Liver (tissue), 9 donors: Measurements from ENCODE around the gene PDXK. TPM values are rescaled to one million over a fixed set of nuclear protein-coding genes. Genes with fewer than 3 reads are reported as not detected.

Source experiments
- DNase-seq: peaks from one replicate; pipeline ENCODE4 v3.0.0-alpha.2; 2017; ENCODE audit warnings: low spot score
- H3K27ac ChIP-seq, 2 donors: one replicate each; pipeline ENCODE4 v1.7.0; 2013; ENCODE audit warnings: inconsistent platforms in 2 of 2, low read length in 2 of 2, control low read depth in 1 of 2, low read depth in 1 of 2, mild to moderate bottlenecking in 1 of 2
- H3K27me3 ChIP-seq, 4 donors: one replicate each; pipeline versions ENCODE4 v1.6.1 to v1.7.0; 2013; ENCODE audit warnings: low read length in 3 of 4, inconsistent platforms in 1 of 4, mild to moderate bottlenecking in 1 of 4, moderate library complexity in 1 of 4; ENCODE audit not compliant: control insufficient read depth in 4 of 4, insufficient read depth in 4 of 4
- H3K36me3 ChIP-seq, 4 donors: one replicate each; pipeline versions ENCODE4 v1.6.1 to v1.7.0; 2013; ENCODE audit warnings: low read length in 3 of 4, mild to moderate bottlenecking in 3 of 4, low read depth in 1 of 4, moderate library complexity in 1 of 4; ENCODE audit not compliant: control insufficient read depth in 4 of 4, insufficient read depth in 3 of 4
- H3K4me1 ChIP-seq, 4 donors: one replicate each; pipeline versions ENCODE4 v1.6.1 to v1.7.0; 2013; ENCODE audit warnings: low read length in 3 of 4, mild to moderate bottlenecking in 3 of 4, moderate library complexity in 1 of 4; ENCODE audit not compliant: control insufficient read depth in 4 of 4, insufficient read depth in 4 of 4
- H3K4me3 ChIP-seq, 3 donors: one replicate each; pipeline versions ENCODE4 v1.6.1 to v1.7.0; 2013; ENCODE audit warnings: low read length in 3 of 3, control low read depth in 1 of 3, low read depth in 1 of 3, mild to moderate bottlenecking in 1 of 3
- H3K9ac ChIP-seq, 2 donors: one replicate each; pipeline ENCODE4 v1.7.0; 2013; ENCODE audit warnings: low read length in 2 of 2, mild to moderate bottlenecking in 2 of 2, moderate library complexity in 2 of 2, control low read depth in 1 of 2, low read depth in 1 of 2
- H3K9me3 ChIP-seq, 4 donors: one replicate each; pipeline versions ENCODE4 v1.6.1 to v1.7.0; 2013; ENCODE audit warnings: low read length in 3 of 4; ENCODE audit not compliant: control insufficient read depth in 4 of 4
- EGR1 ChIP-seq, 2 donors: IDR thresholded peaks; 2 replicates each; pipeline ENCODE4 v1.6.1; 2016 to 2018; ENCODE audit warnings: antibody characterized with exemption in 2 of 2, low read depth in 2 of 2
- FOXA1 ChIP-seq: IDR thresholded peaks from 2 replicates; pipeline ENCODE4 v1.6.1; 2016; ENCODE audit warnings: antibody characterized with exemption
- FOXA2 ChIP-seq: IDR thresholded peaks from 2 replicates; pipeline ENCODE4 v1.6.1; 2016; ENCODE audit warnings: antibody characterized with exemption
- GABPA ChIP-seq, 2 donors: IDR thresholded peaks in 1 of 2; conservative IDR thresholded peaks in 1 of 2; 2 replicates each; pipeline ENCODE4 v1.6.1; 2016; ENCODE audit warnings: antibody characterized with exemption in 2 of 2, mild to moderate bottlenecking in 1 of 2, moderate library complexity in 1 of 2
- HNF4A ChIP-seq, 2 donors: conservative IDR thresholded peaks; 2 replicates each; pipeline ENCODE4 v1.6.1; 2016; ENCODE audit warnings: antibody characterized with exemption in 2 of 2, mild to moderate bottlenecking in 2 of 2
- HNF4G ChIP-seq: IDR thresholded peaks from 2 replicates; pipeline ENCODE4 v1.6.1; 2016; ENCODE audit warnings: antibody characterized with exemption
- JUND ChIP-seq, 2 donors: IDR thresholded peaks; 2 replicates each; pipeline ENCODE4 v1.6.1; 2016; ENCODE audit warnings: antibody characterized with exemption in 2 of 2
- NR2F2 ChIP-seq: IDR thresholded peaks from 2 replicates; pipeline ENCODE4 v1.6.1; 2016; ENCODE audit warnings: antibody characterized with exemption
- RAD21 ChIP-seq, 2 donors: IDR thresholded peaks; 2 replicates each; pipeline ENCODE4 v1.6.1; 2016; ENCODE audit warnings: antibody characterized with exemption in 2 of 2, mild to moderate bottlenecking in 2 of 2
- RXRA ChIP-seq, 2 donors: IDR thresholded peaks; 2 replicates each; pipeline ENCODE4 v1.6.1; 2017 to 2018; ENCODE audit warnings: antibody characterized with exemption in 2 of 2, mild to moderate bottlenecking in 1 of 2
- SP1 ChIP-seq: IDR thresholded peaks from 2 replicates; pipeline ENCODE4 v1.6.1; 2018; ENCODE audit warnings: antibody characterized with exemption, mild to moderate bottlenecking
- TAF1 ChIP-seq: conservative IDR thresholded peaks from 2 replicates; pipeline ENCODE4 v1.6.1; 2016; ENCODE audit warnings: antibody characterized with exemption, mild to moderate bottlenecking
- YY1 ChIP-seq: IDR thresholded peaks from 2 replicates; pipeline ENCODE4 v1.6.1; 2016; ENCODE audit warnings: antibody characterized with exemption, mild to moderate bottlenecking
- WGBS: extraction: QIAGEN DNeasy Blood & Tissue Kit; methylation state at CpG from one replicate; pipeline ENCODE4 v1.1.7; 2013; 5-methylcytosine and 5-hydroxymethylcytosine counted together
- polyA plus RNA-seq, 2 donors: library from polyadenylated mRNA; stranded (reverse) in 1 of 2; unstranded in 1 of 2; fragments of 200-250 nt in 1 of 2; fragments of >200 nt in 1 of 2; fragmentation: Nextera tagmentation in 1 of 2; extraction: Ambion mirVana in 1 of 2; gene quantifications; one replicate each; pipeline versions ENCODE4 v1.2.1 to v1.2.3, GENCODE V29; 2013 to 2015
- total RNA-seq, 2 donors: library from RNA; depleted of rRNA; stranded (reverse); fragments of >200 nt; gene quantifications; one replicate each; pipeline ENCODE4 v1.2.3, GENCODE V29; 2014
- TF ChIP-seq, protein P1 (sequence below): IDR thresholded peaks from 2 replicates; pipeline ENCODE4 v1.6.1; 2016; ENCODE audit warnings: antibody characterized with exemption
- TF ChIP-seq, protein P2 (sequence below): fragments of 150-350 bp; IDR thresholded peaks from 2 replicates; pipeline ENCODE4 v1.5.1; 2017; ENCODE audit warnings: improper control_type of control experiment, low read depth, low read length; ENCODE audit not compliant: missing input control
- TF ChIP-seq, protein P3 (sequence below): IDR thresholded peaks from 2 replicates; pipeline ENCODE4 v1.6.1; 2016; ENCODE audit warnings: antibody characterized with exemption
- TF ChIP-seq, protein P4 (sequence below): IDR thresholded peaks from 2 replicates; pipeline ENCODE4 v1.6.1; 2016; ENCODE audit warnings: antibody characterized with exemption, mild to moderate bottlenecking
- TF ChIP-seq, protein P5 (sequence below): IDR thresholded peaks from 2 replicates; pipeline ENCODE4 v1.6.1; 2016; ENCODE audit warnings: antibody characterized with exemption
- donor health status: healthy.
- donor health status: healthy.
- donor health status: healthy.
- donor health status: healthy.
- donor health status: healthy.

PDXK gene
- total and polyA plus RNA-seq, 4 donors, result 20.5 to 104 (median 34.9) TPM

DNA sequence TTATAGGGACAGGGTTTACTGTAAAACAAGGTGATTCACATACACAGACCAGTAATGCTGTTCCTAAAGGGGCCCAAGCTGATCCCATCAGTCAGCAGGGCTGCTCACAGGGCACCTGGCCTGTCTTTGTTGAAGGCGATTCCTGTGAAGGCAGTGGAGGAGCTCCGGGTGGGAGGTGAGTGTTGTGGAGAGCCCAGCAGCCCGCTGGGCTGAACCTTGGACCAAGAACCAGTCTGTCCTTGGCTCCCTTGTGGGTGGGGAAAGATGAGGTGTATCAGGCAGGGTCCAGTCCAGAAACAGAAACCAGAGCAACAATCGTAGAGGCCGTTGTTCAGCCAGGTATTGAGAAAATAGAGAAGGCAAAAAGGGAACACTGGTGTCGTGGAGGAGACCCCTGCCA lies 12.5 kb downstream of the PDXK start:
- 29% methylated on average over 6 of the region's 6 CpGs for WGBS

More for the DNA sequence above, 12.5 kb downstream of the PDXK start:
- peak overlapping the region in 1 of 3 donors; percentile 17 for H3K4me3 ChIP-seq
- DNase-seq, result peak; percentile 57
- H3K36me3 ChIP-seq, result no peaks in the 10 kb centered on the region
- TF ChIP-seq, protein P1, sequence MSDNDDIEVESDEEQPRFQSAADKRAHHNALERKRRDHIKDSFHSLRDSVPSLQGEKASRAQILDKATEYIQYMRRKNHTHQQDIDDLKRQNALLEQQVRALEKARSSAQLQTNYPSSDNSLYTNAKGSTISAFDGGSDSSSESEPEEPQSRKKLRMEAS, result peak; percentile 53
- TF ChIP-seq, protein P2, sequence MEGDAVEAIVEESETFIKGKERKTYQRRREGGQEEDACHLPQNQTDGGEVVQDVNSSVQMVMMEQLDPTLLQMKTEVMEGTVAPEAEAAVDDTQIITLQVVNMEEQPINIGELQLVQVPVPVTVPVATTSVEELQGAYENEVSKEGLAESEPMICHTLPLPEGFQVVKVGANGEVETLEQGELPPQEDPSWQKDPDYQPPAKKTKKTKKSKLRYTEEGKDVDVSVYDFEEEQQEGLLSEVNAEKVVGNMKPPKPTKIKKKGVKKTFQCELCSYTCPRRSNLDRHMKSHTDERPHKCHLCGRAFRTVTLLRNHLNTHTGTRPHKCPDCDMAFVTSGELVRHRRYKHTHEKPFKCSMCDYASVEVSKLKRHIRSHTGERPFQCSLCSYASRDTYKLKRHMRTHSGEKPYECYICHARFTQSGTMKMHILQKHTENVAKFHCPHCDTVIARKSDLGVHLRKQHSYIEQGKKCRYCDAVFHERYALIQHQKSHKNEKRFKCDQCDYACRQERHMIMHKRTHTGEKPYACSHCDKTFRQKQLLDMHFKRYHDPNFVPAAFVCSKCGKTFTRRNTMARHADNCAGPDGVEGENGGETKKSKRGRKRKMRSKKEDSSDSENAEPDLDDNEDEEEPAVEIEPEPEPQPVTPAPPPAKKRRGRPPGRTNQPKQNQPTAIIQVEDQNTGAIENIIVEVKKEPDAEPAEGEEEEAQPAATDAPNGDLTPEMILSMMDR, result no peak
- peak in 1 of 2 donors; percentile 22 for TF ChIP-seq JUND (IDR thresholded peaks at IDR 0.05)
- TF ChIP-seq NR2F2, result no peak
- peak; percentile 91 to 93 for TF ChIP-seq HNF4A (conservative IDR thresholded peaks at IDR 0.05)
- peak; percentile 56 for TF ChIP-seq HNF4G
- TF ChIP-seq RXRA (IDR thresholded peaks at IDR 0.05), result peak; percentile 53 to 73
- peak in 1 of 2 donors; percentile 18 for TF ChIP-seq EGR1 (IDR thresholded peaks at IDR 0.05; ENCODE audit: low read depth in 2 of 2)
- no peak for TF ChIP-seq FOXA1
- TF ChIP-seq FOXA2, result peak; percentile 23
- TF ChIP-seq GABPA (IDR thresholded peaks at IDR 0.05 in 1 of 2, conservative IDR thresholded peaks at IDR 0.05 in 1 of 2), result no peak
- TF ChIP-seq TAF1, result no peak
- TF ChIP-seq, protein P3, sequence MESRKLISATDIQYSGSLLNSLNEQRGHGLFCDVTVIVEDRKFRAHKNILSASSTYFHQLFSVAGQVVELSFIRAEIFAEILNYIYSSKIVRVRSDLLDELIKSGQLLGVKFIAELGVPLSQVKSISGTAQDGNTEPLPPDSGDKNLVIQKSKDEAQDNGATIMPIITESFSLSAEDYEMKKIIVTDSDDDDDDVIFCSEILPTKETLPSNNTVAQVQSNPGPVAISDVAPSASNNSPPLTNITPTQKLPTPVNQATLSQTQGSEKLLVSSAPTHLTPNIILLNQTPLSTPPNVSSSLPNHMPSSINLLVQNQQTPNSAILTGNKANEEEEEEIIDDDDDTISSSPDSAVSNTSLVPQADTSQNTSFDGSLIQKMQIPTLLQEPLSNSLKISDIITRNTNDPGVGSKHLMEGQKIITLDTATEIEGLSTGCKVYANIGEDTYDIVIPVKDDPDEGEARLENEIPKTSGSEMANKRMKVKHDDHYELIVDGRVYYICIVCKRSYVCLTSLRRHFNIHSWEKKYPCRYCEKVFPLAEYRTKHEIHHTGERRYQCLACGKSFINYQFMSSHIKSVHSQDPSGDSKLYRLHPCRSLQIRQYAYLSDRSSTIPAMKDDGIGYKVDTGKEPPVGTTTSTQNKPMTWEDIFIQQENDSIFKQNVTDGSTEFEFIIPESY, result no peak
- TF ChIP-seq, protein P4, sequence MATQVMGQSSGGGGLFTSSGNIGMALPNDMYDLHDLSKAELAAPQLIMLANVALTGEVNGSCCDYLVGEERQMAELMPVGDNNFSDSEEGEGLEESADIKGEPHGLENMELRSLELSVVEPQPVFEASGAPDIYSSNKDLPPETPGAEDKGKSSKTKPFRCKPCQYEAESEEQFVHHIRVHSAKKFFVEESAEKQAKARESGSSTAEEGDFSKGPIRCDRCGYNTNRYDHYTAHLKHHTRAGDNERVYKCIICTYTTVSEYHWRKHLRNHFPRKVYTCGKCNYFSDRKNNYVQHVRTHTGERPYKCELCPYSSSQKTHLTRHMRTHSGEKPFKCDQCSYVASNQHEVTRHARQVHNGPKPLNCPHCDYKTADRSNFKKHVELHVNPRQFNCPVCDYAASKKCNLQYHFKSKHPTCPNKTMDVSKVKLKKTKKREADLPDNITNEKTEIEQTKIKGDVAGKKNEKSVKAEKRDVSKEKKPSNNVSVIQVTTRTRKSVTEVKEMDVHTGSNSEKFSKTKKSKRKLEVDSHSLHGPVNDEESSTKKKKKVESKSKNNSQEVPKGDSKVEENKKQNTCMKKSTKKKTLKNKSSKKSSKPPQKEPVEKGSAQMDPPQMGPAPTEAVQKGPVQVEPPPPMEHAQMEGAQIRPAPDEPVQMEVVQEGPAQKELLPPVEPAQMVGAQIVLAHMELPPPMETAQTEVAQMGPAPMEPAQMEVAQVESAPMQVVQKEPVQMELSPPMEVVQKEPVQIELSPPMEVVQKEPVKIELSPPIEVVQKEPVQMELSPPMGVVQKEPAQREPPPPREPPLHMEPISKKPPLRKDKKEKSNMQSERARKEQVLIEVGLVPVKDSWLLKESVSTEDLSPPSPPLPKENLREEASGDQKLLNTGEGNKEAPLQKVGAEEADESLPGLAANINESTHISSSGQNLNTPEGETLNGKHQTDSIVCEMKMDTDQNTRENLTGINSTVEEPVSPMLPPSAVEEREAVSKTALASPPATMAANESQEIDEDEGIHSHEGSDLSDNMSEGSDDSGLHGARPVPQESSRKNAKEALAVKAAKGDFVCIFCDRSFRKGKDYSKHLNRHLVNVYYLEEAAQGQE, result peak; percentile 36
- TF ChIP-seq SP1, result peak; percentile 95
- TF ChIP-seq YY1, result peak; percentile 69
- TF ChIP-seq, protein P5, sequence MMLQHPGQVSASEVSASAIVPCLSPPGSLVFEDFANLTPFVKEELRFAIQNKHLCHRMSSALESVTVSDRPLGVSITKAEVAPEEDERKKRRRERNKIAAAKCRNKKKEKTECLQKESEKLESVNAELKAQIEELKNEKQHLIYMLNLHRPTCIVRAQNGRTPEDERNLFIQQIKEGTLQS, result no peak
- TF ChIP-seq RAD21 (IDR thresholded peaks at IDR 0.05), result peak in 1 of 2 donors; percentile 24
- H3K9ac ChIP-seq, result peak overlapping the region; percentile 36 to 56
- H3K27me3 ChIP-seq, result no peaks in the 10 kb centered on the region
- peak overlapping the region; percentile 77 to 93 for H3K27ac ChIP-seq
- H3K4me1 ChIP-seq, result peaks cover 30 to 67% (median 51%) of the 10 kb centered on the region in 4 donors
- H3K9me3 ChIP-seq, result no peaks in the 10 kb centered on the region
